A673 (cell line): ENCODE results near the gene AGAP1.

ENCODE experiments used
- CTCF ChIP-seq: fragments of 300-800, 200-600 bp; sonication (generic); conservative IDR thresholded peaks from 2 replicates; pipeline ENCODE4 v1.5.1; 2017; ENCODE audit warnings: low read depth, mild to moderate bottlenecking, antibody characterized with exemption, low read length, moderate library complexity, mixed read lengths
- EZH2 ChIP-seq: fragments of 200-600 bp; sonication (generic); IDR thresholded peaks from 2 replicates; pipeline ENCODE4 v1.6.1; 2017; ENCODE audit warnings: borderline replicate concordance, low read depth, mild to moderate bottlenecking, mixed read lengths, antibody characterized with exemption, low read length; ENCODE audit not compliant: poor library complexity, severe bottlenecking

- TF ChIP-seq CTCF, result no peak
- TF ChIP-seq EZH2, result no peak
Observed at GRCh38 chr2:236083934-236084333, 590.1 kb downstream of the AGAP1 start.
